Measurements from ENCODE around the gene MBD6.

MBD6 gene

DNA sequence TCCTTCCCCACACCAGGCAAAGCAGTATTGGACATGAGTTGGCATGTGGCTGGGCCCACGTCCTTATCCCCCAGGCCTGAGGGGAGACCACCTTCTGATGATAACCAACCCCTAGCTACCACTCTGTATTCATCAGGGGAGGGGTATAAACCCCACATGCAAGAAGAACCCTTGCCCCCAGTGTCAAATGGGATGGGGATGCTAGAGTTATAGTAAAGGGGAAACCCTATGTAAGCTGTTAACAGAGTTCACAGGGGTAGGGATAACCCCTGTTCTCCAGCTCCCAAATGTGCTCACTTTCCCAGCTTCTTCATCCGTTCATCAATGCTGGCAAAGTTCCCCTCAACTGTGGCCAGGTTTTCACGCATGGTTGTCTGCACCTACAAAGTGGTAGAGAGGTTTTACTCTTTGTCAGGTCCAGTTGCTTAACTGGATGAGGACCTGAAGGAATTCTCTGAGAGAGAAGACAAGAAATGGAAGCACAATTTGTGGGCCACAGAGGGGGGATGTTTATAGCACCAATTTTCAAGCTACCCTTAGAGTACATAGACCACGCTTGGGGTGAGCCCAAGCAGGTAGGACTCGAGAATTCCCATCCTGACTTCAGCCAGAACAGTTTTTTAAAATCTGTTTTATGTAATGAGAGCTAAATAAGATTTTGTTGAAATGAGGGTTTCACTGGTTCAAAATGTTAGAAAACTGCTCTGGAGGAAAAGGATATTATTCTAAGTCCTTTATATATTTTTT, 7.9 kb downstream of the MBD6 start:
- Histone ChIP-seq H3K23ac (ENCODE audit: low read length) (peak overlapping the region; percentile 42), H3K4ac (ENCODE audit: low read depth, low read length) (no peak overlapping the region), H3K9me3 (ENCODE audit: insufficient read depth, low read depth, low read length) (no peaks in the 10 kb centered on the region), H3K79me2 (ENCODE audit: control insufficient read depth, insufficient read depth, low read length, poor library complexity) (no peaks in the 10 kb centered on the region), H3K18ac (ENCODE audit: low read length) (no peak overlapping the region), H3K27ac (ENCODE audit: low read depth, low read length) (peak overlapping the region; percentile 46), H4K8ac (ENCODE audit: low read depth, low read length) (no peak overlapping the region), H4K91ac (ENCODE audit: low read depth, low read length) (no peak overlapping the region), H3K79me1 (ENCODE audit: low read length) (no peaks in the 10 kb centered on the region), H2AFZ (ENCODE audit: insufficient read depth, low read length, poor library complexity) (no peak overlapping the region), H2BK12ac (ENCODE audit: low read length) (no peak overlapping the region), H3K4me2 (ENCODE audit: low read length) (no peak overlapping the region), H2BK120ac (ENCODE audit: insufficient read depth, low read length, poor library complexity) (no peak overlapping the region), H3K4me3 (ENCODE audit: low read depth, low read length) (no peak overlapping the region), H2BK5ac (ENCODE audit: low read depth, low read length, poor library complexity) (no peak overlapping the region), H3K9ac (ENCODE audit: low read length) (no peak overlapping the region), H2AK5ac (ENCODE audit: low read length) (no peak overlapping the region), H3K4me1 (ENCODE audit: control insufficient read depth in 1 of 2, insufficient read depth in 2 of 2, low read length in 2 of 2) (peaks cover 0 to 6% of the 10 kb centered on the region in 2 experiments), H3K14ac (ENCODE audit: low read length) (no peak overlapping the region), H3K27me3 (ENCODE audit: insufficient read depth, low read length) (no peaks in the 10 kb centered on the region), H3K36me3 (ENCODE audit: control insufficient read depth in 1 of 2, insufficient read depth in 2 of 2, low read length in 2 of 2) (peaks cover 75 to 92% of the 10 kb centered on the region in 2 experiments), H4K12ac (ENCODE audit: low read depth, low read length) (no peak overlapping the region)
- no CpG with 5 or more reads among the region's 5 CpGs for WGBS (ENCODE audit: extremely low coverage, insufficient coverage, insufficient read length)
- no peak for DNase-seq

DNA sequence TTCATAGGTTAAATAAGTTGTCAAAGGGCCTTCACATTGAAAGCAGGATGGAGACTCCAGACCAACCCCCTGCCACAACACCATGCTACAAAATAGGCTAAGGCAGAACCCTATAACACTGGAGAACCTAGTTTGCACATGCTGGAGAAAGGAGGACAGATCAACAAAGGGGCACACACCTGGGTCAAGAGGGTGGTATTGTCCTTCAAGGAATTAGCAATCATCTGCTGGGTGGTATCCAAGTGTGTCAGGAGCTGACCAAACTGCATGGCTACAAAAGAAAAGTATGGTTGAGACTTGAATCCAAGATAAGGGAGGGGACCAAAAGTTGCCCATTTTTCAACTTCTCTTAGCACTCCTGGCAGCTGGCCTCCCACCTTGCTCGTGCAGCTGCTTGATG, 9.2 kb downstream of the MBD6 start:
- DNase-seq: no peak
- Histone ChIP-seq H3K27ac (ENCODE audit: low read depth, low read length) (no peak overlapping the region), H3K79me2 (ENCODE audit: control insufficient read depth, insufficient read depth, low read length, poor library complexity) (no peaks in the 10 kb centered on the region), H3K4me1 (ENCODE audit: control insufficient read depth in 1 of 2, insufficient read depth in 2 of 2, low read length in 2 of 2) (peaks cover 0 to 6% of the 10 kb centered on the region in 2 experiments), H3K9ac (ENCODE audit: low read length) (no peak overlapping the region), H3K4me3 (ENCODE audit: low read depth, low read length) (no peak overlapping the region), H3K27me3 (ENCODE audit: insufficient read depth, low read length) (no peaks in the 10 kb centered on the region), H3K18ac (ENCODE audit: low read length) (no peak overlapping the region), H4K12ac (ENCODE audit: low read depth, low read length) (no peak overlapping the region), H2BK5ac (ENCODE audit: low read depth, low read length, poor library complexity) (no peak overlapping the region), H3K9me3 (ENCODE audit: insufficient read depth, low read depth, low read length) (no peaks in the 10 kb centered on the region), H3K4me2 (ENCODE audit: low read length) (no peak overlapping the region), H2AK5ac (ENCODE audit: low read length) (no peak overlapping the region), H2BK120ac (ENCODE audit: insufficient read depth, low read length, poor library complexity) (no peak overlapping the region), H3K23ac (ENCODE audit: low read length) (no peak overlapping the region), H3K4ac (ENCODE audit: low read depth, low read length) (no peak overlapping the region), H4K8ac (ENCODE audit: low read depth, low read length) (no peak overlapping the region), H3K79me1 (ENCODE audit: low read length) (no peaks in the 10 kb centered on the region), H3K36me3 (ENCODE audit: control insufficient read depth in 1 of 2, insufficient read depth in 2 of 2, low read length in 2 of 2) (peaks cover 63 to 82% of the 10 kb centered on the region in 2 experiments), H3K14ac (ENCODE audit: low read length) (no peak overlapping the region), H4K91ac (ENCODE audit: low read depth, low read length) (no peak overlapping the region), H2BK12ac (ENCODE audit: low read length) (no peak overlapping the region), H2AFZ (ENCODE audit: insufficient read depth, low read length, poor library complexity) (no peak overlapping the region)
- WGBS (ENCODE audit: extremely low coverage, insufficient coverage, insufficient read length): no CpG with 5 or more reads among the region's 1 CpG

DNA sequence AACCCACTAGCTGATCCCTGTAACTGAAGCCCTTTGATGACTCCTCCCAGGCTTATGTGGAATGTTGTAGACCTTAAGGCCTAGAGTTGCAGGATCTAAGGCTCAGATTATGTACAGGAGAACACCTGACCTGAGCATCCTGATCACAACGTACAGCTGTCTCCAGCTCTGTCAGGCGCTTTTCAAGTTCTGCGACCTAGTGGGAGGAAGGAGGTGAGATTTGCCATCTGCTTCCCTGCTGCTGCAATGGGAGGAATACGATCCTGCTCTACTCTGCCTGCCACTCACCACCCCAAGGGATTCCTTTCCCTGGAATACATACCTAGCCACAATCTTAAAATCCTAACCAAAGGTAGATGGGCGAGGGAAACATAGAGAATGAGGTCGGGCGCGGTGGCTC, 10.5 kb downstream of the MBD6 start:
- no peak for DNase-seq
- Histone ChIP-seq H3K23ac (ENCODE audit: low read length) (peak overlapping the region; percentile 33), H3K4me3 (ENCODE audit: low read depth, low read length) (no peak overlapping the region), H3K18ac (ENCODE audit: low read length) (no peak overlapping the region), H4K91ac (ENCODE audit: low read depth, low read length) (no peak overlapping the region), H3K9ac (ENCODE audit: low read length) (no peak overlapping the region), H4K8ac (ENCODE audit: low read depth, low read length) (no peak overlapping the region), H3K79me2 (ENCODE audit: control insufficient read depth, insufficient read depth, low read length, poor library complexity) (no peaks in the 10 kb centered on the region), H3K4ac (ENCODE audit: low read depth, low read length) (no peak overlapping the region), H2AFZ (ENCODE audit: insufficient read depth, low read length, poor library complexity) (no peak overlapping the region), H3K27ac (ENCODE audit: low read depth, low read length) (no peak overlapping the region), H3K36me3 (ENCODE audit: control insufficient read depth in 1 of 2, insufficient read depth in 2 of 2, low read length in 2 of 2) (peaks cover 55 to 72% of the 10 kb centered on the region in 2 experiments), H3K27me3 (ENCODE audit: insufficient read depth, low read length) (no peaks in the 10 kb centered on the region), H2BK12ac (ENCODE audit: low read length) (no peak overlapping the region), H2BK120ac (ENCODE audit: insufficient read depth, low read length, poor library complexity) (no peak overlapping the region), H2AK5ac (ENCODE audit: low read length) (no peak overlapping the region), H2BK5ac (ENCODE audit: low read depth, low read length, poor library complexity) (no peak overlapping the region), H3K4me2 (ENCODE audit: low read length) (no peak overlapping the region), H3K14ac (ENCODE audit: low read length) (no peak overlapping the region), H4K12ac (ENCODE audit: low read depth, low read length) (no peak overlapping the region), H3K4me1 (ENCODE audit: control insufficient read depth in 1 of 2, insufficient read depth in 2 of 2, low read length in 2 of 2) (peaks cover 0 to 6% of the 10 kb centered on the region in 2 experiments), H3K79me1 (ENCODE audit: low read length) (no peaks in the 10 kb centered on the region), H3K9me3 (ENCODE audit: insufficient read depth, low read depth, low read length) (no peaks in the 10 kb centered on the region)
- WGBS (ENCODE audit: extremely low coverage, insufficient coverage, insufficient read length): no CpG with 5 or more reads among the region's 8 CpGs

DNA sequence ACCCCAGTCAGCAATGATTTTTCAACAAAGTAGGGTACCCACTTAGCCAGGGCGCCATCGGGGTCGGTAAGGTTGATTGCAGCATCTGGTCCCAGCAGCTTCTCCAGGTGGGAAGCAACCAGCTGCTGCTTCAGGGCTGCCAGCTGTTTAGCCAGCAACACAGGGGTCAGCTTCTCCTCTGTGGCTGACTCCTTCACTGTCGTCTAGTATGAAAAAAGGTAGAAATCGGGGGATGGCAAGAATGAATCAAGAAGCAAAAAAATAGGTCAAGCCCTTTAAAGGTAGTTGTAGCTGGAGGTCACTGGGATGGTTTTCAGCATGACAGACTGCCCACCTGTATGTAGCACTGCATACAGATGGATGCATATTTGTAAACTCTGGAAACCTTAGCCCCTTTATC, 11.6 kb downstream of the MBD6 start:
- Histone ChIP-seq H4K8ac (ENCODE audit: low read depth, low read length) (no peak overlapping the region), H3K4ac (ENCODE audit: low read depth, low read length) (no peak overlapping the region), H2BK120ac (ENCODE audit: insufficient read depth, low read length, poor library complexity) (no peak overlapping the region), H3K4me1 (ENCODE audit: control insufficient read depth in 1 of 2, insufficient read depth in 2 of 2, low read length in 2 of 2) (peaks cover 0 to 6% of the 10 kb centered on the region in 2 experiments), H3K27me3 (ENCODE audit: insufficient read depth, low read length) (no peaks in the 10 kb centered on the region), H3K4me3 (ENCODE audit: low read depth, low read length) (no peak overlapping the region), H2BK5ac (ENCODE audit: low read depth, low read length, poor library complexity) (no peak overlapping the region), H3K79me1 (ENCODE audit: low read length) (no peaks in the 10 kb centered on the region), H3K23ac (ENCODE audit: low read length) (no peak overlapping the region), H3K27ac (ENCODE audit: low read depth, low read length) (no peak overlapping the region), H3K4me2 (ENCODE audit: low read length) (no peak overlapping the region), H3K79me2 (ENCODE audit: control insufficient read depth, insufficient read depth, low read length, poor library complexity) (no peaks in the 10 kb centered on the region), H3K36me3 (ENCODE audit: control insufficient read depth in 1 of 2, insufficient read depth in 2 of 2, low read length in 2 of 2) (peaks cover 49 to 69% of the 10 kb centered on the region in 2 experiments), H4K12ac (ENCODE audit: low read depth, low read length) (no peak overlapping the region), H2AK5ac (ENCODE audit: low read length) (no peak overlapping the region), H2AFZ (ENCODE audit: insufficient read depth, low read length, poor library complexity) (no peak overlapping the region), H3K18ac (ENCODE audit: low read length) (no peak overlapping the region), H3K14ac (ENCODE audit: low read length) (no peak overlapping the region), H2BK12ac (ENCODE audit: low read length) (no peak overlapping the region), H3K9ac (ENCODE audit: low read length) (peak overlapping the region; percentile 14), H4K91ac (ENCODE audit: low read depth, low read length) (no peak overlapping the region), H3K9me3 (ENCODE audit: insufficient read depth, low read depth, low read length) (no peaks in the 10 kb centered on the region)
- no peak for DNase-seq
- no CpG with 5 or more reads among the region's 5 CpGs for WGBS (ENCODE audit: extremely low coverage, insufficient coverage, insufficient read length)

Data from trophoblast cell (in vitro differentiated cells and primary cell).